PC-9 (cell line): Measurements from ENCODE around the gene PODXL2. TPM values are rescaled to one million over a fixed set of nuclear protein-coding genes. Genes with fewer than 3 reads are reported as not detected.

ENCODE experiments used
- BruUV-seq: library from RNA; stranded (reverse); fragments of 400-500 nt; replicated peaks from 2 replicates; lab custom pipeline; 2021; lab: Mats Ljungman, UMichigan
- CTCF ChIA-PET: fragments of 300-600 bp; sonication (Branson Sonifier 250); formaldehyde crosslinking; loops from one replicate; lab custom pipeline; 2022; ENCODE audit warnings: antibody characterized with exemption; lab: Charles Lee
- POLR2A ChIA-PET: fragments of 300-600 bp; sonication (Branson Sonifier 250); formaldehyde crosslinking; loops from one replicate; lab custom pipeline; 2022; ENCODE audit warnings: antibody characterized with exemption; ENCODE audit not compliant: unreplicated experiment; lab: Charles Lee
- DNase-seq, 2 experiments: peaks; one replicate each; pipeline versions ENCODE4 v3.0.0 to v3.0.0-alpha.2; 2015 to 2022; ENCODE audit warnings: mixed read lengths in 1 of 2
- H2AFZ ChIP-seq: fragments of 200-600 bp; sonication (generic); 2 replicates; pipeline ENCODE4 v1.8.1; 2017; ENCODE audit warnings: antibody characterized with exemption
- H3F3A ChIP-seq: fragments of 200-600 bp; sonication (generic); 2 replicates; pipeline ENCODE4 v1.8.1; 2017; ENCODE audit warnings: antibody characterized with exemption, mild to moderate bottlenecking, low read depth; ENCODE audit not compliant: insufficient read depth
- H3K27ac ChIP-seq: fragments of 200-600 bp; sonication (generic); 2 replicates; pipeline ENCODE4 v1.6.1; 2016; ENCODE audit warnings: mixed run types
- H3K27me3 ChIP-seq: fragments of 200-600 bp; sonication (generic); 2 replicates; pipeline ENCODE4 v1.6.1; 2016; ENCODE audit warnings: low read depth, mixed run types; ENCODE audit not compliant: insufficient read depth
- H3K36me3 ChIP-seq: fragments of 200-600 bp; sonication (generic); 2 replicates; pipeline ENCODE4 v1.6.1; 2016; ENCODE audit warnings: low read depth, mixed run types
- H3K4me1 ChIP-seq: fragments of 200-600 bp; sonication (generic); replicated peaks from 2 replicates; pipeline ENCODE4 v1.6.1; 2016; ENCODE audit warnings: mixed run types; ENCODE audit not compliant: insufficient read depth
- H3K4me2 ChIP-seq: fragments of 200-600 bp; sonication (generic); 2 replicates; pipeline ENCODE4 v1.6.1; 2017; ENCODE audit warnings: mixed run types
- H3K4me3 ChIP-seq: fragments of 200-600 bp; sonication (generic); 2 replicates; pipeline ENCODE4 v1.6.1; 2016; ENCODE audit warnings: mixed run types
- H3K79me2 ChIP-seq: fragments of 200-600 bp; sonication (generic); 2 replicates; pipeline ENCODE4 v1.6.1; 2017; ENCODE audit warnings: low read depth, mixed run types
- H3K9me2 ChIP-seq: fragments of 200-600 bp; sonication (generic); 2 replicates; pipeline ENCODE4 v1.8.1; 2017; ENCODE audit warnings: mild to moderate bottlenecking; ENCODE audit not compliant: insufficient read depth
- H3K9me3 ChIP-seq: fragments of 200-600 bp; sonication (generic); 2 replicates; pipeline ENCODE4 v1.8.1; 2016; ENCODE audit warnings: low read depth; ENCODE audit not compliant: insufficient read depth
- H4K20me1 ChIP-seq: fragments of 200-600 bp; sonication (generic); 2 replicates; pipeline ENCODE4 v1.8.1; 2017; ENCODE audit not compliant: insufficient read depth
- CTCF ChIP-seq: fragments of 200-600 bp; sonication (generic); conservative IDR thresholded peaks from 2 replicates; pipeline ENCODE4 v1.6.1; 2017; ENCODE audit warnings: mixed run types, antibody characterized with exemption, mild to moderate bottlenecking, moderate library complexity
- EZH2 ChIP-seq: fragments of 200-600 bp; sonication (generic); IDR thresholded peaks from 2 replicates; pipeline ENCODE4 v1.8.0; 2017; ENCODE audit warnings: antibody characterized with exemption, low read depth
- intact Hi-C: fragments of 100-400 bp; cut with micrococcal nuclease; formaldehyde crosslinking; loops from one replicate; pipeline ENCODE4 v1.10.0; 2022; ENCODE audit not compliant: unreplicated experiment
- total RNA-seq: library from RNA; stranded (reverse); gene quantifications from 2 replicates; pipeline ENCODE4 v1.2.3, GENCODE V29; 2021

The PODXL2 gene
- total RNA-seq, 1 experiment from 2014 or later, result 11.9 TPM

GRCh38 chr3:127688416-127689265, 59.7 kb downstream of the PODXL2 start:
- H3K79me2 ChIP-seq, result no peaks in the 10 kb centered on the region
- no peaks in the 10 kb centered on the region for H3K9me2 ChIP-seq
- intact Hi-C loops, result no loop called here
- H2AFZ ChIP-seq, result no peak overlapping the region
- no peak for TF ChIP-seq CTCF
- TF ChIP-seq EZH2, result no peak
- H3F3A ChIP-seq, result peaks cover 20% of the 10 kb centered on the region
- H3K4me1 ChIP-seq, result peaks cover 23% of the 10 kb centered on the region
- no peak overlapping the region for H3K4me2 ChIP-seq
- POLR2A ChIA-PET, result interaction anchor here (1.1 kb wide), 1 partner anchor 8 kb away, joined by 5 read pairs; no protein-coding TSS in a partner anchor
- no peaks in the 10 kb centered on the region for H4K20me1 ChIP-seq
- BruUV-seq, result no TSS peak
- H3K27ac ChIP-seq, result no peak overlapping the region
- H3K36me3 ChIP-seq, result no peaks in the 10 kb centered on the region
- CTCF ChIA-PET, result no interaction called here
- no peak for DNase-seq
- no peaks in the 10 kb centered on the region for H3K9me3 ChIP-seq
- H3K27me3 ChIP-seq, result no peaks in the 10 kb centered on the region
- H3K4me3 ChIP-seq, result no peak overlapping the region

GRCh38 chr3:127689266-127689860, 60.4 kb downstream of the PODXL2 start:
- Histone ChIP-seq H2AFZ (no peak overlapping the region), H3K4me3 (no peak overlapping the region), H3K36me3 (no peaks in the 10 kb centered on the region), H3K27ac (peak overlapping the region; percentile 94), H3K9me2 (no peaks in the 10 kb centered on the region), H4K20me1 (no peaks in the 10 kb centered on the region), H3K4me1 (peaks cover 23% of the 10 kb centered on the region), H3F3A (peaks cover 15% of the 10 kb centered on the region), H3K27me3 (no peaks in the 10 kb centered on the region), H3K79me2 (no peaks in the 10 kb centered on the region), H3K9me3 (no peaks in the 10 kb centered on the region), H3K4me2 (peak overlapping the region; percentile 66)
- TF ChIP-seq EZH2 (no peak), CTCF (no peak)
- POLR2A ChIA-PET, result interaction anchor here (0.9 to 1.1 kb wide), 2 partner anchors 9 to 130 kb away, joined by 3 to 5 read pairs; no protein-coding TSS in a partner anchor
- BruUV-seq, result TSS peak; percentile 29
- no peak for DNase-seq
- CTCF ChIA-PET, result no interaction called here
- intact Hi-C loops, result no loop called here

GRCh38 chr3:127690106-127690505, 61.1 kb downstream of the PODXL2 start:
- intact Hi-C loops, result loop anchor here (1.0 to 2.0 kb wide), 7 partner anchors 17 to 281 kb away; partner anchors contain the start of genes ABTB1 and TPRA1
- no peaks in the 10 kb centered on the region for H3K9me2 ChIP-seq
- H4K20me1 ChIP-seq, result no peaks in the 10 kb centered on the region
- H3K4me3 ChIP-seq, result no peak overlapping the region
- H3F3A ChIP-seq, result peaks cover 15% of the 10 kb centered on the region
- no peak for TF ChIP-seq CTCF
- no peak for TF ChIP-seq EZH2
- peak overlapping the region; percentile 66 for H3K4me2 ChIP-seq
- CTCF ChIA-PET, result interaction anchor here (0.7 to 1.0 kb wide), 2 partner anchors 53 to 444 kb away, joined by 3 read pairs; no protein-coding TSS in a partner anchor
- BruUV-seq, result no TSS peak
- H3K27ac ChIP-seq, result peak overlapping the region; percentile 94
- H2AFZ ChIP-seq, result no peak overlapping the region
- H3K4me1 ChIP-seq, result peaks cover 23% of the 10 kb centered on the region
- H3K27me3 ChIP-seq, result no peaks in the 10 kb centered on the region
- H3K36me3 ChIP-seq, result no peaks in the 10 kb centered on the region
- peak; percentile 79 to 86 for DNase-seq
- POLR2A ChIA-PET, result interaction anchor here (0.5 to 1.1 kb wide), 3 partner anchors 10 to 129 kb away, joined by 3 to 5 read pairs (median 3); no protein-coding TSS in a partner anchor
- H3K79me2 ChIP-seq, result no peaks in the 10 kb centered on the region
- no peaks in the 10 kb centered on the region for H3K9me3 ChIP-seq
